Superior temporal gyrus (tissue), 1 donor: Measurements from ENCODE around the gene IQCK.
A peak's percentile ranks its signal among the peaks of the same experiment; 100 is the strongest.

Experiments used
- DNase-seq: peaks from one replicate; pipeline ENCODE4 v3.0.0-alpha.2; 2016; ENCODE audit errors: extremely low spot score

IQCK gene

DNA sequence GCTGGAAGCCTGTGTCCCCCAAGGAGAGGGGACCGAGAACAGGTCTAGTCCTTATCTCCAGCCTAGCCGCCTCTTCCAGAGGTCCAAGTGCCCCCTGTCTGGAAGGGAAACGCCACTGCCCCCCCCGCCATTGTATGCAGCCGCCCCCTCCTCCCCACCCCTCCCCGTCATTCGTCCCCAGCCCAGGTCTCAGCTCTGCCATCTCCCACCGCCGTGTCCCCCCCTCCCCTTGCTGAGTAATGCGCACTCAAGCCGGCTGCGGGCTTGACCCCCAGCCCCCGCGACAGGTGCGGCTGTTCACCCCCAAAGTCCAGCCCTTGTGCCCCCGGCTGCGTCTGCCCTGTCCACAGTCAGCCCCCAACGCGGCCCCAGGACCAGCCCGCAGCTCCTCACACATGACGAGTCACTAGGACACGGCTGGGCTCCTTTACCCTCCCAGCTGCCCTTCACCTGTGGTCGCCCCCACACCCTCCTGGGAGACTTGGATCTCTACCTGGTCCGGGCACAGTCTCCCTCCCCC lies 166.0 kb downstream of the IQCK start:
- no peak for DNase-seq

DNA sequence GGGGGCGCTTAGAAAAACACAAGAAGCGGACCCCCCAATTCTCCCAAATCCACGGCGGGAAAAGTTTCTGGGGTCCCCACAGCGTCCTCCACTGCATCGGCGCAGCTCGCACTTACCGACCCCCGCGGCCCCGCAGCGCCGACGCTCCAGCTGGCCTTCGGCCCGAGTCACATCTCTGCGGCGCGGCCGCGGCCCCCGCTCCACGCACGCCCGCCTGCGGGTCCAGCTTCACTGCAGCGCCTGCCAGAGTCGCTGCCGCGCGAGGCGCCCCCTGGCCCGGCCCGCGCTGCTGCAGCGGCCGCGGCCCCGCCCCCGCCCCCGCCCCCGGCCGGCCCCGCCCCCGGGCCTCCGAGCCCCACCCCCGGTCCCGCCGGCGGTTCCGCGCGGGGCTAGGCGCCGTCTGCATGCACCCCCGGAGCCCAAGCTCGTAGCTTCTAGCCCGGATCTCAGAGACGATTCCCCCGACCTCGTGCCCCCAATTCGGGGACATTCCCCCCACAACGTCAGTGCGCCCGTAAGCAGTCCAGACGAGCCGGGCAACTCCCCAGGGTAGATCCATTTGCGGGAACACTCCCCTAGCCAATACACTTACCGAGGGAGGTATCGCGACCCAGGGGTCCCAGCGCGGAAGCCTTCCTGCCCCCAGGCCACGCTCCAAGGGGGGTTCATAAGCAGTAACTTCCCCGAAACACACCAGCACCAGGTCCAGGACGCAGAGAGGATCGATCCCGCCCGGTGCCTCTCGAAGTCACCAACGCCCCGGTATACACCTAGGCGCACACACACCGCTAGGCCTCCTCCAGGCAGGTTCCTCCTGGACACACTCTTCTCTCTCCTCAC lies 166.8 kb downstream of the IQCK start, which contains the start of gene GPRC5B:
Gene GPRC5B, minus strand, starts transcription at position 238 of the 840 bp plus-strand sequence. CDS start 12,003 bp downstream, outside the sequence.
- peak; percentile 57 for DNase-seq

DNA sequence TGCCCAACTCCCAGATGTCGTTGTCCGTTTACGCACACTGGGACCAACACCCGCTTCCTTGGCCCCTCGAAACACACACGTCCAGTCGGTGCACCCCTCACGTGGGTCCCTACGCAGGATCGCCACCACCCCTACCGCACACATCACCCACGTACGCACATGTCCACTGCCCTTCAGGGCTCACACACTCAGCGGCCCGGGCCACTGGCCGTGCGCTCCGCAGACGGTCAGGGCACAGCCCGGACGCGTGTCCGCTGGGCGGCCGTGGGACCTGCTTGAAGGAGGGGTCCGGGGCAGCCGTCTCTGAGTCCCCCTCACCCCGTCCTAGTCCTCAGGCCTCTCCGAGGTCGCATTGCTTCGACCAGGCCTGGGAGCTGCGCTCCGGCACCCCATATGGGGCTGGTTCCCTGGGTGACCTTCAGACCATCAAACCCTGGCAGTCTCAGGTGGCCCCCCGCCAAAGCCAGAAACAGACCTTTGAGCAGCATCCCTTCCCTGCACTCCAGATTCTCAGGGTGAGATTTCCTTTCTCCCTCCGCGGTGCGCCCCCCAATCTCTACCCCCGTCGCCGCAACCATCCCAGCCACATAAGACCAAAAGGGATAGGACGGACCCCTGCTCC lies 167.5 kb downstream of the IQCK start:
- DNase-seq, result no peak

- peak; percentile 97 for DNase-seq
Observed at GRCh38 chr16:19886073-19886941, 168.2 kb downstream of the IQCK start.

- DNase-seq, result no peak
Observed at GRCh38 chr16:19888834-19889233, 170.8 kb downstream of the IQCK start.

DNA sequence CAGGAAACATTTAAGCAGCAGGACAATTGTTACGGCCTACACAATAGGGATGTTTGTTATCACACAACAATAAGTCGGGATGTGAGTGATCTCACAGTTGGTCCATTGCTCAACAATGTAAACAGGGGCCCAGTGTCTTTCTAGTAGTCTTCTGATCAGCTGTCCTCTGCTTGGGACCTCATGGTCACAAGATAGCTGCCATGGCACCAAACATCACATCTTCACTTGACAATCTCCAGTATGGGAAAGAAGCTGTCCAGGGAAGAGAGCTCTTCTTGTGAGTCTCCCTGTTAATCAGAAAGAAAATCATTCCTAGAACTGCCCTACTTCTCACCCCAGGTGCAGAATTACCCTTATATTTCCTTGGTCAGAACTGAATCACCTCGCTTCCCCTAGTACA lies 172.8 kb downstream of the IQCK start:
- DNase-seq, result no peak

GRCh38 chr16:19892902-19893301 lies 174.8 kb downstream of the IQCK start:
- no peak for DNase-seq

DNA sequence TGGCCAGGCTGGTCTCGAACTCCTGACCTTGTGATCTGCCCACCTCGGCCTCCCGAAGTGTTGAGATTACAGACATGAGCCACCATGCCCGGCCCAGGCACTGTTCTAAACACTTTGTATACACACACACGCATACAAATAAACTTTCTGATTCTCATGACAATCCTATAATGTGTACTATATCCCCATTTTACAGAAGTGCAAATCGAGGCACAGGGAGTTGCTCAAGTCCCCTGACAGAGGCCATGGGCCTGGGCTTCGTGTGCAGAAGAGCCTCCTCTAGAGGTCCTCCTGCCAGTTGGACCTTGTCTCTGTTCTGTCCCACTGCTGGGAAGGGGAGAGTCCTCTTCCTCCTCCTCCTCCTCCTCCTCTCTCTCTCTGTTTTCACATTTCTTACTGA lies 176.5 kb downstream of the IQCK start:
- DNase-seq, result no peak

DNA sequence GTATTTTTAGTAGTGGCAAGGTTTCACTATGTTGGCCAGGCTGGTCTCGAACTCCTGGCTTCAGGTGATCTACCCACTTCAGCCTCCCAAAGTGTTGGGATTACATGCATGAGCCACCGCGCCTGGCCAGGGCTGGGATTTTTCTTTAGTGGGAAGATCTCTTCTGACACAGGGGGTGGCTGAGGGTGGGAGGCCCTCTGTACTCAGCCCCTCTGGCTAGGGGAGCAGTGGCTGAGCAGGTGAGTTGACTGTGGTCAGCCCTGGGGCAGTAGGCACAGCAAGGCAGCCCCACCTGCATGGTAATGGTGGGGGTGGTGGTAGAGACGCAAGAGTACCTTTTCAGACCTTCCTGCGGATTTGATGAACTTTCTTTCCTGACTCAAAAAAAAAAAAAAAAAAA lies 178.9 kb downstream of the IQCK start:
- no peak for DNase-seq

DNA sequence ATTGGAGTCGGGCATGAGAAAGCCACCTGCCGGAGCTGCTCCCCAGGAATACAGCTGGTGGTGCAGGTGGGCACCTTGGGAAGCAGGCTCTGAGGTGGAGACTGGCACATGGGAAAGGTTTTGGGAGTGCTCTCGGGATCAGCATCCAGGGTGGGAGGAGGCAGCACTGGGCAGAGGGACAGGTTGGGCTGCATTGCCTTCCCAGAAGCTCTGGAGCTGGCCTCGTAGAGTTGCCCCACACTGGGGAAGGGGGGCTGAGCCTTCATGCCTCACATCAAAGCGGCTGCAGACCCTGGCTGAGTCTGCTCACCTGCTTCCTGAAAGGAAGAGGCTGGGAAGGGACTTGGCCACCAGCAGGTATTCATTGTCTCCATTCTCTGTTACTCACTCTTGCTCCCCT lies 180.1 kb downstream of the IQCK start:
- DNase-seq, result no peak

DNA sequence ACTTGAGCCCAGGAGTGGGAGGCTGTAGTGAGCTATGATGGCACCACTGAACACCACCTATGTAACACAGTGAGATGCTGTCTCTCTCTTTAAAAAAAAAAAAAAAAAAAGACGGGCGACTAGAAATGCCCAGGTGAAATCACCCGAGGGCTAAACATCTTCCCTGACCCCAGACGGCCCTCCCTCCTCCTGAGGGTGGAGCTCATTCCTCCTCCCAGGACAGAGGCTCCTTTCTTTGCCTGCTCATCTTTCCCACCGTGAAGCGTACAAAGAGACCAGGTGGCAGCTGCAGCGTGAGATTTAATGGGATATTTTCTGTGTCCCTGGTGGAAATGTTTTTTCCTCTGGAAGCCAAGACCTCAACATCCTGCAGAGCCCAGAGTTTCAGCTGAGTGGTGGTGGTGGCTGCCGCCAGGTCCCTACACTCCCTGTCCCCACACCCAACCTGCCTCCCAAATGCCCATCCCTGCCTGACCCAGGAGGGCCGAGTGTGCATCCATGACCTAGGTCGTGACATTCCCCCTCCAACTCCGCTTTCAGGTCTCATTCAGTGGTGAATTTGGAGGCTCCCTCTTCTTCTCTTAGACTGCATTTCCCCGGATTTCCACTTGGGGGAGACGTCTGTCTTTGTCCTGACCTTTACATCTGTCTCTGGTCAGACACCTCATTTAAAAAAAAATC lies 181.0 kb downstream of the IQCK start:
- peak; percentile 76 for DNase-seq

- DNase-seq, result no peak
Observed at GRCh38 chr16:19899605-19899955, 181.5 kb downstream of the IQCK start.

GRCh38 chr16:19901164-19901563 lies 183.1 kb downstream of the IQCK start:
- no peak for DNase-seq

- DNase-seq, result peak; percentile 80
Observed at GRCh38 chr16:19907161-19907992, 189.3 kb downstream of the IQCK start.
